Erythroblast (primary cell): ENCODE results near the gene FGR.

Source experiments
- GATA1 ChIP-seq: IDR thresholded peaks from 2 replicates; pipeline ENCODE4 v1.6.1; 2011; ENCODE audit warnings: low read depth, mild to moderate bottlenecking, control low read depth, low read length, moderate library complexity
- POLR2A ChIP-seq: IDR thresholded peaks from 2 replicates; pipeline ENCODE4 v1.6.1; 2011; ENCODE audit warnings: mild to moderate bottlenecking, low read length

GRCh38 chr1:27563591-27564471, 71.2 kb downstream of the FGR start:
- no peak for TF ChIP-seq POLR2A
- no peak for TF ChIP-seq GATA1
